K562 (cell line): Measurements from ENCODE around the gene KDM2A. TPM values are rescaled to one million over a fixed set of nuclear protein-coding genes. Genes with fewer than 3 reads are reported as not detected.

Experiments
- ATAC-seq: fragments of 200-7000 bp; cut with Tn5 transposase; 3 replicates; pipeline ENCODE4 v1.9.1; 2020; ENCODE audit warnings: moderate library complexity
- BruUV-seq: library from RNA; stranded (reverse); fragments of 400-500 nt; replicated peaks from 2 replicates; lab custom pipeline; 2021; lab: Mats Ljungman, UMichigan
- CTCF ChIA-PET: fragments of 300-600 bp; formaldehyde crosslinking; extraction: SDS; loops from one replicate; lab custom pipeline; 2021; ENCODE audit warnings: low intra/inter-chr PET ratio; lab: Yijun Ruan, JAX
- POLR2A ChIA-PET: fragments of 300-600, 350-650 bp; sonication (Branson Sonifier 250); formaldehyde crosslinking; extraction: SDS; loops from one replicate; lab custom pipeline; 2021; ENCODE audit warnings: antibody characterized with exemption, inconsistent platforms; lab: Yijun Ruan, JAX
- DNase-seq, 4 experiments: peaks; one replicate each; pipeline versions ENCODE4 v3.0.0 to v3.0.0-alpha.2; 2011 to 2018; ENCODE audit warnings: low spot score in 3 of 4, mixed read lengths in 3 of 4; ENCODE audit errors: extremely low read depth in 1 of 4
- FAIRE-seq: peaks from 2 replicates; lab custom pipeline; 2011; peaks lifted over from hg19 to GRCh38; lab: Jason Lieb, UNC
- H2AFZ ChIP-seq: 2 replicates; pipeline ENCODE4 v1.6.0; 2011; ENCODE audit warnings: low read depth, low read length, control low read depth, inconsistent platforms
- H3K27ac ChIP-seq: fragments of 200-600 bp; 3 replicates; pipeline ENCODE4 v1.8.0; 2011; ENCODE audit warnings: low read depth, mild to moderate bottlenecking, control low read depth, inconsistent platforms, low read length, moderate library complexity, mixed read lengths; ENCODE audit errors: extremely low read depth
- H3K27me3 ChIP-seq, 2 experiments: fragments of 300-600 bp in 1 of 2; 2 replicates in 1 of 2; 3 replicates in 1 of 2; pipeline versions ENCODE4 v1.6.0 to v1.8.0; 2011; ENCODE audit warnings: inconsistent platforms in 2 of 2, low read length in 2 of 2, mild to moderate bottlenecking in 1 of 2, mixed read lengths in 1 of 2, moderate library complexity in 1 of 2; ENCODE audit not compliant: control insufficient read depth in 2 of 2, insufficient read depth in 2 of 2
- H3K36me3 ChIP-seq: fragments of 300-600 bp; 3 replicates; pipeline ENCODE4 v1.8.0; 2011; ENCODE audit warnings: mild to moderate bottlenecking, low read length, inconsistent platforms; ENCODE audit not compliant: control insufficient read depth, insufficient read depth
- H3K4me1 ChIP-seq, 2 experiments: fragments of 200-600 bp in 1 of 2; replicated peaks in 1 of 2; 2 replicates in 1 of 2; 3 replicates in 1 of 2; pipeline versions ENCODE4 v1.5.1 to v1.8.0; 2011; ENCODE audit warnings: inconsistent platforms in 2 of 2, low read length in 2 of 2, mild to moderate bottlenecking in 1 of 2, mixed read lengths in 1 of 2, moderate library complexity in 1 of 2; ENCODE audit not compliant: control insufficient read depth in 2 of 2, insufficient read depth in 2 of 2
- H3K4me2 ChIP-seq: 2 replicates; pipeline ENCODE4 v1.6.1; 2011; ENCODE audit warnings: low read length, control low read depth, inconsistent platforms, mixed read lengths; ENCODE audit not compliant: insufficient read depth
- H3K4me3 ChIP-seq: fragments of 200-600 bp; sonication (generic), shearing (Covaris generic); 2 replicates; pipeline ENCODE4 v1.5.1; 2016; ENCODE audit warnings: control low read depth, inconsistent platforms
- H3K79me2 ChIP-seq: fragments of 200-600 bp; 3 replicates; pipeline ENCODE4 v1.8.0; 2011; ENCODE audit warnings: low read length, inconsistent platforms; ENCODE audit not compliant: control insufficient read depth, insufficient read depth
- H3K9ac ChIP-seq, 2 experiments: 2 replicates each; pipeline versions ENCODE4 v1.6.0 to v1.6.1; 2011; ENCODE audit warnings: low read depth in 2 of 2, low read length in 2 of 2, control low read depth in 1 of 2, inconsistent platforms in 1 of 2, mild to moderate bottlenecking in 1 of 2, mixed read lengths in 1 of 2; ENCODE audit not compliant: insufficient read depth in 1 of 2
- H3K9me1 ChIP-seq: one replicate; pipeline ENCODE4 v1.6.0; 2011; ENCODE audit warnings: inconsistent platforms, mild to moderate bottlenecking, low read length, moderate library complexity; ENCODE audit not compliant: control insufficient read depth, insufficient read depth
- H3K9me3 ChIP-seq: replicated peaks from 2 replicates; pipeline ENCODE4 v1.5.1; 2011; ENCODE audit warnings: low read depth, low read length, inconsistent platforms; ENCODE audit not compliant: control insufficient read depth, insufficient read depth
- H4K20me1 ChIP-seq: replicated peaks from 2 replicates; pipeline ENCODE4 v1.6.1; 2011; ENCODE audit warnings: low read length, inconsistent platforms, mixed read lengths; ENCODE audit not compliant: control insufficient read depth, insufficient read depth
- CBX2 ChIP-seq: fragments of 200-600 bp; sonication (generic); IDR thresholded peaks from one replicate; pipeline ENCODE4 v1.6.1; 2012; ENCODE audit warnings: mild to moderate bottlenecking, low read length, inconsistent platforms; ENCODE audit not compliant: insufficient read depth, poor library complexity, severe bottlenecking
- IFI16 ChIP-seq: fragments of 250-450 bp; sonication (Bioruptor Pico); IDR thresholded peaks from 2 replicates; pipeline ENCODE4 v2.1.2; 2022; ENCODE audit warnings: mild to moderate bottlenecking, inconsistent platforms
- NR2F6 ChIP-seq: fragments of 450-650 bp; formaldehyde crosslinking; IDR thresholded peaks from 2 replicates; pipeline ENCODE4 v1.4.0; 2020; ENCODE audit warnings: mild to moderate bottlenecking
- SETDB1 ChIP-seq: IDR thresholded peaks from one replicate; pipeline ENCODE4 v1.6.1; 2012; ENCODE audit warnings: low read length, control low read depth, inconsistent platforms
- USF2 ChIP-seq: sonication (generic); formaldehyde crosslinking; IDR thresholded peaks from 2 replicates; pipeline ENCODE4 v1.5.0; 2020; ENCODE audit warnings: missing genetic modification reagents
- ZFPM2 ChIP-seq: fragments of 250-450 bp; sonication (Bioruptor Pico); IDR thresholded peaks from 2 replicates; pipeline ENCODE4 v1.5.1; 2022; ENCODE audit warnings: mild to moderate bottlenecking
- WGBS: fragments of 100-300 bp; shearing (Covaris generic); methylation state at CpG from one replicate; pipeline ENCODE4 v1.1.6; 2016; ENCODE audit warnings: low coverage, mixed read lengths; ENCODE audit not compliant: insufficient coverage; ENCODE audit errors: missing lambda C conversion rate; 5-methylcytosine and 5-hydroxymethylcytosine counted together
- in situ Hi-C: fragments of 300-500 bp; cut with MboI; formaldehyde crosslinking; loops from 4 replicates; pipeline ENCODE4 v1.15.0; 2018; ENCODE audit warnings: inconsistent platforms, mixed read lengths
- intact Hi-C: fragments of 100-400 bp; cut with micrococcal nuclease; formaldehyde crosslinking; loops from 2 replicates; pipeline ENCODE4 v1.14.2; 2022
- polyA plus RNA-seq, 8 experiments: library from polyadenylated mRNA; depleted of rRNA in 4 of 8; stranded (reverse) in 5 of 8; unstranded in 3 of 8; fragments of >200 nt; fragmentation: Nextera tagmentation in 2 of 8; fragmentation: Illumina TruSeq in 1 of 8; extraction: Ambion mirVana in 2 of 8; extraction: Trizol in 1 of 8; gene quantifications; 2 replicates each; pipeline versions ENCODE4 v1.2.1 to v1.2.3, GENCODE V29; 2011 to 2014; ENCODE audit warnings: inconsistent platforms in 1 of 8, missing spikeins in 1 of 8
- total RNA-seq, 7 experiments: library from RNA; depleted of rRNA in 6 of 7; stranded (reverse); fragments of >200 nt in 6 of 7; fragmentation: Illumina TruSeq in 2 of 7; extraction: Trizol in 2 of 7; gene quantifications; 2 replicates each; pipeline versions ENCODE4 v1.2.1 to v1.2.3, GENCODE V29; 2011 to 2021; ENCODE audit warnings: low replicate concordance in 1 of 7
- TF ChIP-seq, protein P1 (sequence below): fragments of 450-650 bp; IDR thresholded peaks from 2 replicates; pipeline ENCODE4 v1.7.0; 2016; ENCODE audit warnings: borderline replicate concordance

The KDM2A gene
- total and polyA plus RNA-seq, 9 of the 15 experiments (the other 6 are each of a cell fraction or from before 2014, with no cell fraction given): 5.0 to 39.3 (median 21.3) TPM

GRCh38 chr11:67163006-67163405 lies 43.9 kb downstream of the KDM2A start:
- in situ Hi-C loops (no loop called here), intact Hi-C loops (no loop called here)
- Histone ChIP-seq H3K9me1 (no peaks in the 10 kb centered on the region), H3K27ac (no peak overlapping the region), H3K79me2 (peaks cover 87% of the 10 kb centered on the region), H2AFZ (no peak overlapping the region), H3K4me2 (no peak overlapping the region), H3K4me1 (peaks cover 0 to 13% of the 10 kb centered on the region in 2 experiments; a peak in 3 of 5 replicates), H3K9me3 (no peaks in the 10 kb centered on the region), H3K27me3 (no peaks in the 10 kb centered on the region)
- DNase-seq: no peak
- no peak for ATAC-seq
- FAIRE-seq: no peak
- WGBS: 85% methylated on average over 3 of the region's 3 CpGs
- TF ChIP-seq ZFPM2 (CRISPR knock-in tag): no peak
- TF ChIP-seq SETDB1: no peak
- TF ChIP-seq, all 486 proteins: peak for 0
- BruUV-seq: no TSS peak
- POLR2A ChIA-PET: interaction anchor here (1.4 kb wide), 1 partner anchor 9 kb away, joined by 4 read pairs; no protein-coding TSS in a partner anchor
- CTCF ChIA-PET: interaction anchor here (0.5 kb wide), 1 partner anchor 251 kb away, joined by 5 read pairs; no protein-coding TSS in a partner anchor
- Histone ChIP-seq H3K36me3 (peaks cover 3% of the 10 kb centered on the region; the same call in 2 of the 3 replicates), H4K20me1 (peaks cover 6% of the 10 kb centered on the region; the same call in 1 of the 2 replicates), H3K4me3 (no peak overlapping the region), H3K9ac (no peak overlapping the region)

DNA sequence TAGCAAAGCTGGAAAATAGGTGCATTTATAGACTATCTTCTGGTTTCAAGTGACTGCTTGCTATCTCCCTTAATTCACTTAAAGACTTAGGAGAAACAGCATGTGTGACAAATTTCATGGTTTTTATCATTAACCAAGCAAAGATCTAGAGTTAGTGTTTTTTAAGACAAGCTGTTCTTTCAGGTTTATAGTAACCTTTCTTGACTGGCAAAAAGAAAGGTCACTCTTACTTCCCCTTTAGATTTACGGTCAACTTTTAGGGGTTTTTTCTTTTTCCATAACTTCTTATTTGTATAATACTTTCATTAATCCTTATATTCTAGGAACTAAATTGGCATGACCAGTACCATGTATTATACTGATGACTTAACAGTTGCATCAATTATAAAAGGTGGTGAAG lies 46.6 kb downstream of the KDM2A start:
- ChIA-PET CTCF (no interaction called here), POLR2A (interaction anchor here (0.7 to 0.9 kb wide), 2 partner anchors 21 to 40 kb away, joined by 3 to 4 read pairs; no protein-coding TSS in a partner anchor)
- H3K4me3 ChIP-seq: no peak overlapping the region
- FAIRE-seq: no peak
- intact Hi-C loops: no loop called here
- in situ Hi-C loops: no loop called here
- WGBS: 36% methylated on average over 1 of the region's 1 CpG
- H3K9me1 ChIP-seq: no peaks in the 10 kb centered on the region
- BruUV-seq: no TSS peak
- H3K4me1 ChIP-seq: peaks cover 9 to 20% of the 10 kb centered on the region in 2 experiments; a peak in 4 of 5 replicates
- no peak overlapping the region for H2AFZ ChIP-seq
- H3K9ac ChIP-seq: no peak overlapping the region
- no peak for ATAC-seq
- no peak overlapping the region for H3K27ac ChIP-seq
- H3K27me3 ChIP-seq: no peaks in the 10 kb centered on the region
- H3K79me2 ChIP-seq: peaks cover 83% of the 10 kb centered on the region
- no peak overlapping the region for H3K4me2 ChIP-seq
- H3K9me3 ChIP-seq: no peaks in the 10 kb centered on the region
- H3K36me3 ChIP-seq: peaks cover 3% of the 10 kb centered on the region; the same call in 2 of the 3 replicates
- TF ChIP-seq USF2 (CRISPR knock-in tag) (no peak), CBX2 (no peak), NR2F6 (CRISPR knock-in tag) (no peak), IFI16 (CRISPR knock-in tag) (no peak)
- TF ChIP-seq, protein P1, sequence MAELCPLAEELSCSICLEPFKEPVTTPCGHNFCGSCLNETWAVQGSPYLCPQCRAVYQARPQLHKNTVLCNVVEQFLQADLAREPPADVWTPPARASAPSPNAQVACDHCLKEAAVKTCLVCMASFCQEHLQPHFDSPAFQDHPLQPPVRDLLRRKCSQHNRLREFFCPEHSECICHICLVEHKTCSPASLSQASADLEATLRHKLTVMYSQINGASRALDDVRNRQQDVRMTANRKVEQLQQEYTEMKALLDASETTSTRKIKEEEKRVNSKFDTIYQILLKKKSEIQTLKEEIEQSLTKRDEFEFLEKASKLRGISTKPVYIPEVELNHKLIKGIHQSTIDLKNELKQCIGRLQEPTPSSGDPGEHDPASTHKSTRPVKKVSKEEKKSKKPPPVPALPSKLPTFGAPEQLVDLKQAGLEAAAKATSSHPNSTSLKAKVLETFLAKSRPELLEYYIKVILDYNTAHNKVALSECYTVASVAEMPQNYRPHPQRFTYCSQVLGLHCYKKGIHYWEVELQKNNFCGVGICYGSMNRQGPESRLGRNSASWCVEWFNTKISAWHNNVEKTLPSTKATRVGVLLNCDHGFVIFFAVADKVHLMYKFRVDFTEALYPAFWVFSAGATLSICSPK: no peak
- DNase-seq: no peak
- H4K20me1 ChIP-seq: peaks cover 6% of the 10 kb centered on the region; the same call in 1 of the 2 replicates
